OCI-LY3 (cell line): Measurements from ENCODE around the gene RNASEH1.

Experiments used
- EZH2phosphoT487 ChIP-seq: fragments of 200-600 bp; shearing (Covaris generic); IDR thresholded peaks from 2 replicates; pipeline ENCODE4 v1.6.1; 2018; ENCODE audit warnings: antibody characterized with exemption, mixed run types, low read depth
- TF ChIP-seq, protein P1 (sequence below): fragments of 200-600, 300-600 bp; sonication (generic); IDR thresholded peaks from 2 replicates; pipeline ENCODE4 v1.5.1; 2014; ENCODE audit warnings: antibody characterized with exemption, low read length, low read depth

DNA sequence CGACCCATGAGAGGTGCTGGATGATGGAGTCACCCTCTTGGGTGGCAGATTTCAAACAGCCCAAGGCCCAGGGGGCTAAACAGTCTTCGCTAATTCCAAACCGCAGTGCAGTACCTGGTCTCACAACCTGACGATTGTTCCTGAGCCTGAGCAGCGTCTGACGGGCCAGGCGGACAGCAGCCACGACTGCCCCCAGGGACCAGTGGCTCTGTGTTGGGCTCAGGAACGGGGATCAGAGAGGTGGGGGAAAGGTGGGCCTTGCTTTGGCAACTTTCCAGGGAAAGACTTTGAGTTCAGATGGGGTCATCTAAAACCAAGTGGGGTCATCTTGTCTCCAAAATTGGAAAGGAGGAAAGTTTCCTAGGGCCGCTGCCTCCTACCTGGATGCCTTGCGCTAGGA lies 37.3 kb upstream of the RNASEH1 start:
- TF ChIP-seq, protein P1, sequence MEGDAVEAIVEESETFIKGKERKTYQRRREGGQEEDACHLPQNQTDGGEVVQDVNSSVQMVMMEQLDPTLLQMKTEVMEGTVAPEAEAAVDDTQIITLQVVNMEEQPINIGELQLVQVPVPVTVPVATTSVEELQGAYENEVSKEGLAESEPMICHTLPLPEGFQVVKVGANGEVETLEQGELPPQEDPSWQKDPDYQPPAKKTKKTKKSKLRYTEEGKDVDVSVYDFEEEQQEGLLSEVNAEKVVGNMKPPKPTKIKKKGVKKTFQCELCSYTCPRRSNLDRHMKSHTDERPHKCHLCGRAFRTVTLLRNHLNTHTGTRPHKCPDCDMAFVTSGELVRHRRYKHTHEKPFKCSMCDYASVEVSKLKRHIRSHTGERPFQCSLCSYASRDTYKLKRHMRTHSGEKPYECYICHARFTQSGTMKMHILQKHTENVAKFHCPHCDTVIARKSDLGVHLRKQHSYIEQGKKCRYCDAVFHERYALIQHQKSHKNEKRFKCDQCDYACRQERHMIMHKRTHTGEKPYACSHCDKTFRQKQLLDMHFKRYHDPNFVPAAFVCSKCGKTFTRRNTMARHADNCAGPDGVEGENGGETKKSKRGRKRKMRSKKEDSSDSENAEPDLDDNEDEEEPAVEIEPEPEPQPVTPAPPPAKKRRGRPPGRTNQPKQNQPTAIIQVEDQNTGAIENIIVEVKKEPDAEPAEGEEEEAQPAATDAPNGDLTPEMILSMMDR: no peak
- TF ChIP-seq EZH2phosphoT487: no peak
